ENCODE results near the gene MUC6. TPM values are rescaled to one million over a fixed set of nuclear protein-coding genes. Genes with fewer than 3 reads are reported as not detected.

Gene MUC6
- total and polyA plus RNA-seq, 10 donors: 0.02 to 0.76 (median 0.22) TPM; not detected in 3

GRCh38 chr11:991711-992307 lies 44.7 kb downstream of the MUC6 start:
- DNase-seq: no peak
- WGBS, 5 donors: 57 to 82% (median 64%) methylated on average over 24 of the region's 24 CpGs
- H3K4me1 ChIP-seq: peaks cover 0 to 42% (median 21%) of the 10 kb centered on the region in 6 donors
- no peaks in the 10 kb centered on the region for H3K9me3 ChIP-seq
- intact Hi-C loops (cut with DNase I; ENCODE audit: low total_unique reads): no loop called here
- no peak overlapping the region for H3K4me3 ChIP-seq
- TF ChIP-seq POLR2A (IDR thresholded peaks at IDR 0.05): no peak
- peak in 2 of 3 donors; percentile 28 to 34 for TF ChIP-seq POLR2AphosphoS5 (IDR thresholded peaks at IDR 0.05)
- TF ChIP-seq CTCF (IDR thresholded peaks at IDR 0.05 in 8 of 11, conservative IDR thresholded peaks at IDR 0.05 in 3 of 11): no peak
- no peaks in the 10 kb centered on the region for H3K27me3 ChIP-seq (replicated peaks in 1 of 7)
- peak overlapping the region in 6 of 8 donors; percentile 7 to 46 (median 30) for H3K27ac ChIP-seq
- H3K36me3 ChIP-seq: peaks cover 9 to 100% (median 80%) of the 10 kb centered on the region in 6 donors

GRCh38 chr11:991034-991433 lies 45.5 kb downstream of the MUC6 start:
- 76 to 90% (median 88%) methylated on average over 12 of the region's 12 CpGs for WGBS, 5 donors
- intact Hi-C loops (cut with DNase I; ENCODE audit: low total_unique reads): no loop called here
- peaks cover 11 to 100% (median 82%) of the 10 kb centered on the region in 6 donors for H3K36me3 ChIP-seq

GRCh38 chr11:990101-990500 lies 46.4 kb downstream of the MUC6 start:
- WGBS, 5 donors: 70 to 97% (median 85%) methylated on average over 4 to 10 of the region's 10 CpGs
- no peak for DNase-seq

More at GRCh38 chr11:991034-991433, 45.5 kb downstream of the MUC6 start:
- Histone ChIP-seq H3K4me1 (peaks cover 0 to 47% (median 22%) of the 10 kb centered on the region in 6 donors), H3K27ac (peak overlapping the region in 3 of 8 donors; percentile 27 to 37 (median 33)), H3K9me3 (no peaks in the 10 kb centered on the region), H3K27me3 (replicated peaks in 1 of 7) (no peaks in the 10 kb centered on the region), H3K4me3 (no peak overlapping the region)
- TF ChIP-seq POLR2AphosphoS5 (IDR thresholded peaks at IDR 0.05): peak in 1 of 3 donors; percentile 18
- no peak for TF ChIP-seq POLR2A (IDR thresholded peaks at IDR 0.05)
- TF ChIP-seq CTCF (IDR thresholded peaks at IDR 0.05 in 8 of 11, conservative IDR thresholded peaks at IDR 0.05 in 3 of 11): no peak
- no peak for DNase-seq

More at GRCh38 chr11:990101-990500, 46.4 kb downstream of the MUC6 start:
- Histone ChIP-seq H3K4me3 (no peak overlapping the region), H3K27me3 (replicated peaks in 1 of 7) (no peaks in the 10 kb centered on the region), H3K27ac (peak overlapping the region in 1 of 8 donors; percentile 17), H3K36me3 (peaks cover 12 to 100% (median 85%) of the 10 kb centered on the region in 6 donors), H3K4me1 (peaks cover 0 to 43% (median 17%) of the 10 kb centered on the region in 6 donors), H3K9me3 (no peaks in the 10 kb centered on the region)
- TF ChIP-seq POLR2A (IDR thresholded peaks at IDR 0.05) (no peak), POLR2AphosphoS5 (IDR thresholded peaks at IDR 0.05) (peak in 1 of 3 donors; percentile 40), CTCF (IDR thresholded peaks at IDR 0.05 in 8 of 11, conservative IDR thresholded peaks at IDR 0.05 in 3 of 11) (no peak)
- intact Hi-C loops (cut with DNase I; ENCODE audit: low total_unique reads): no loop called here
